Tibial nerve (tissue), 4 donors: ENCODE data around the gene KDM4C. TPM values are rescaled to one million over a fixed set of nuclear protein-coding genes. Genes with fewer than 3 reads are reported as not detected.

Experiments used
- DNase-seq, 2 donors: peaks; one replicate each; pipeline ENCODE4 v3.0.0-alpha.2; 2019; ENCODE audit warnings: low spot score in 2 of 2
- H3K27ac ChIP-seq, 4 donors: fragments of 200-600 bp; sonication (generic) in 3 of 4; one replicate each; pipeline ENCODE4 v1.5.1; 2017 to 2019; ENCODE audit warnings: mild to moderate bottlenecking in 1 of 4
- H3K27me3 ChIP-seq, 2 donors: fragments of 200-600 bp; sonication (generic) in 1 of 2; one replicate each; pipeline versions ENCODE4 v1.5.1 to v1.6.0; 2017 to 2019
- H3K36me3 ChIP-seq, 3 donors: fragments of 200-600 bp; sonication (generic); one replicate each; pipeline ENCODE4 v1.5.1; 2018 to 2019
- H3K4me1 ChIP-seq, 4 donors: fragments of 200-600 bp; sonication (generic) in 3 of 4; one replicate each; pipeline ENCODE4 v1.5.1; 2017 to 2019
- H3K4me3 ChIP-seq, 4 donors: fragments of 200-600 bp; sonication (generic) in 3 of 4; one replicate each; pipeline ENCODE4 v1.5.1; 2017 to 2019; ENCODE audit warnings: mild to moderate bottlenecking in 1 of 4, moderate library complexity in 1 of 4
- H3K9me3 ChIP-seq, 4 donors: fragments of 200-600 bp; sonication (generic) in 3 of 4; one replicate each; pipeline ENCODE4 v1.5.1; 2017 to 2019
- CTCF ChIP-seq, 5 experiments: fragments of 200-600 bp in 3 of 5; fragments of 450-650 bp in 2 of 5; sonication (generic) in 3 of 5; IDR thresholded peaks; one replicate each; pipeline ENCODE4 v1.5.1; 2016 to 2019; ENCODE audit warnings: antibody characterized with exemption in 5 of 5, mild to moderate bottlenecking in 3 of 5, moderate library complexity in 2 of 5
- EP300 ChIP-seq, 2 donors: sonication (generic); formaldehyde crosslinking; IDR thresholded peaks; one replicate each; pipeline ENCODE4 v1.6.1; 2017; ENCODE audit warnings: antibody characterized with exemption in 2 of 2, mild to moderate bottlenecking in 1 of 2
- POLR2A ChIP-seq, 2 donors: fragments of 450-650 bp; IDR thresholded peaks; one replicate each; pipeline ENCODE4 v1.6.1; 2017; ENCODE audit warnings: antibody characterized with exemption in 2 of 2, mild to moderate bottlenecking in 2 of 2, moderate library complexity in 2 of 2
- WGBS, 2 donors: methylation state at CpG; one replicate each; pipeline ENCODE4 v1.1.5; 2018; 5-methylcytosine and 5-hydroxymethylcytosine counted together
- total RNA-seq, 4 donors: library from RNA; depleted of rRNA; stranded (reverse); fragments of >200 nt; gene quantifications; one replicate each; pipeline ENCODE4 v1.1.0, GENCODE V29; 2016

The KDM4C gene
- total RNA-seq, 4 donors from 2014 or later: 27.8 to 47.7 (median 38.1) TPM

GRCh38 chr9:6909181-6909580 lies 151.4 kb downstream of the KDM4C start:
- no peak for TF ChIP-seq EP300 (IDR thresholded peaks at IDR 0.05)
- no peak for TF ChIP-seq CTCF (IDR thresholded peaks at IDR 0.05)
- no peak for TF ChIP-seq POLR2A (IDR thresholded peaks at IDR 0.05)
- H3K36me3 ChIP-seq: no peaks in the 10 kb centered on the region
- no peak for DNase-seq
- 77 to 89% methylated on average over 1 of the region's 1 CpG for WGBS, 2 donors
- peaks cover 0 to 14% (median 0%) of the 10 kb centered on the region in 4 donors for H3K4me1 ChIP-seq
- no peak overlapping the region for H3K27ac ChIP-seq
- H3K9me3 ChIP-seq: no peaks in the 10 kb centered on the region
- H3K27me3 ChIP-seq: no peaks in the 10 kb centered on the region
- H3K4me3 ChIP-seq: no peak overlapping the region

GRCh38 chr9:6910032-6910431 lies 152.3 kb downstream of the KDM4C start:
- DNase-seq: no peak
- WGBS, 2 donors: 51 to 57% methylated on average over 2 of the region's 2 CpGs
- Histone ChIP-seq H3K9me3 (no peaks in the 10 kb centered on the region), H3K27me3 (no peaks in the 10 kb centered on the region), H3K27ac (no peak overlapping the region), H3K4me1 (peaks cover 0 to 14% (median 0%) of the 10 kb centered on the region in 4 donors), H3K4me3 (no peak overlapping the region), H3K36me3 (no peaks in the 10 kb centered on the region)
- TF ChIP-seq CTCF (IDR thresholded peaks at IDR 0.05) (no peak), EP300 (IDR thresholded peaks at IDR 0.05) (no peak), POLR2A (IDR thresholded peaks at IDR 0.05) (no peak)

- Histone ChIP-seq H3K9me3 (no peaks in the 10 kb centered on the region), H3K27me3 (no peaks in the 10 kb centered on the region), H3K36me3 (no peaks in the 10 kb centered on the region), H3K27ac (no peak overlapping the region), H3K4me1 (peaks cover 0 to 14% (median 0%) of the 10 kb centered on the region in 4 donors), H3K4me3 (no peak overlapping the region)
- no peak for DNase-seq
- no peak for TF ChIP-seq EP300 (IDR thresholded peaks at IDR 0.05)
- TF ChIP-seq POLR2A (IDR thresholded peaks at IDR 0.05): no peak
- 91 to 96% methylated on average over 3 of the region's 3 CpGs for WGBS, 2 donors
Measured at GRCh38 chr9:6910497-6910896, 152.7 kb downstream of the KDM4C start.

GRCh38 chr9:6911901-6912638 lies 154.3 kb downstream of the KDM4C start:
- TF ChIP-seq POLR2A (IDR thresholded peaks at IDR 0.05) (no peak), EP300 (IDR thresholded peaks at IDR 0.05) (no peak), CTCF (IDR thresholded peaks at IDR 0.05) (no peak)
- no peaks in the 10 kb centered on the region for H3K36me3 ChIP-seq
- no peak overlapping the region for H3K27ac ChIP-seq
- peaks cover 0 to 14% (median 0%) of the 10 kb centered on the region in 4 donors for H3K4me1 ChIP-seq
- H3K9me3 ChIP-seq: no peaks in the 10 kb centered on the region
- no peaks in the 10 kb centered on the region for H3K27me3 ChIP-seq
- 53 to 54% methylated on average over 3 of the region's 3 CpGs for WGBS, 2 donors
- no peak overlapping the region for H3K4me3 ChIP-seq
- no peak for DNase-seq

GRCh38 chr9:6915635-6916034 lies 157.9 kb downstream of the KDM4C start:
- Histone ChIP-seq H3K27me3 (no peaks in the 10 kb centered on the region), H3K4me1 (peaks cover 0 to 14% (median 0%) of the 10 kb centered on the region in 4 donors), H3K4me3 (no peak overlapping the region), H3K27ac (no peak overlapping the region), H3K36me3 (no peaks in the 10 kb centered on the region), H3K9me3 (no peaks in the 10 kb centered on the region)
- no peak for TF ChIP-seq POLR2A (IDR thresholded peaks at IDR 0.05)
- no peak for TF ChIP-seq CTCF (IDR thresholded peaks at IDR 0.05)
- TF ChIP-seq EP300 (IDR thresholded peaks at IDR 0.05): no peak
- no peak for DNase-seq
- 70 to 73% methylated on average over 4 of the region's 4 CpGs for WGBS, 2 donors
